HAP-1 (cell line): Measurements from ENCODE around the gene GYS1.

Experiments used
- DNase-seq, 2 experiments: peaks; one replicate each; pipeline ENCODE4 v3.0.0-alpha.2; 2016 to 2020; ENCODE audit warnings: low spot score in 2 of 2
- H3K27me3 ChIP-seq: fragments of 250-450 bp; sonication (Bioruptor Pico); 2 replicates; pipeline ENCODE4 v1.5.1; 2020; ENCODE audit warnings: low read depth, mild to moderate bottlenecking, moderate library complexity
- H3K36me3 ChIP-seq: fragments of 250-450 bp; sonication (Bioruptor Pico); replicated peaks from 2 replicates; pipeline ENCODE4 v1.5.1; 2020; ENCODE audit warnings: mild to moderate bottlenecking
- H3K4me1 ChIP-seq: fragments of 250-450 bp; sonication (Bioruptor Pico); 2 replicates; pipeline ENCODE4 v1.5.1; 2020; ENCODE audit warnings: mild to moderate bottlenecking
- H3K4me3 ChIP-seq: fragments of 250-450 bp; sonication (Bioruptor Pico); 2 replicates; pipeline ENCODE4 v1.5.1; 2020; ENCODE audit warnings: mild to moderate bottlenecking, moderate library complexity
- H3K9me3 ChIP-seq: fragments of 250-450 bp; sonication (Bioruptor Pico); 2 replicates; pipeline ENCODE4 v1.5.1; 2020; ENCODE audit warnings: mild to moderate bottlenecking, moderate library complexity
- in situ Hi-C: fragments of 300-500 bp; cut with MboI; formaldehyde crosslinking; loops from 3 replicates; pipeline ENCODE4 v1.14.3; 2020; ENCODE audit warnings: low sequenced_read_pairs, inconsistent platforms, mixed read lengths

The GYS1 gene

DNA sequence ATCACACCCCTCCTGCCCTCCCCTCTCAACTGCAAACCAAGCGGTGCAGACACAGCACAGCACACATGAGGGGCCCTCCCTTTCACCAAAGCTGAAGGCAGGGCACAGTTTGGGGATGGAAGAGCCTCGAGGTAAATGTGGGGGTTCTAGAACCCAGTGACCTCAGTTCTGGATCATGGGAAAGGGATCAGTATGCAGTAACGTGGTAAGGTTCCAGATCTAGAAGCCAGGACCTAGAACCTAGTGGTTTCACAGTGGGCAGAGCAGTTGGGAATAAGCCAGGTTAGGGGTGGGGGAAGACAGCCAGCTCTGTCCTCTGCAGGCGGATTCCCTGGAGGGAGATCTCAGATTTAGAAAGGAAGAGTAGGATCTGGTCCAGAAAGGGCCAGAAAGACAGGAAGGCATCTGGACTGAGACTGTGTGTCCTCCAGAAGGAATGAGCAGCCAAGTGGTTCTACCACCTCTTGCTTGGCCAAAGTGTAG, 24.9 kb downstream of the GYS1 start:
- no peak for DNase-seq
- in situ Hi-C loops = loop anchor here (10.0 kb wide), 1 partner anchor 323 kb away; the partner anchor contains the start of gene CA11
- Histone ChIP-seq H3K36me3 (peaks cover 64% of the 10 kb centered on the region), H3K4me3 (no peak overlapping the region), H3K27me3 (no peaks in the 10 kb centered on the region), H3K4me1 (peaks cover 16% of the 10 kb centered on the region), H3K9me3 (no peaks in the 10 kb centered on the region)

DNA sequence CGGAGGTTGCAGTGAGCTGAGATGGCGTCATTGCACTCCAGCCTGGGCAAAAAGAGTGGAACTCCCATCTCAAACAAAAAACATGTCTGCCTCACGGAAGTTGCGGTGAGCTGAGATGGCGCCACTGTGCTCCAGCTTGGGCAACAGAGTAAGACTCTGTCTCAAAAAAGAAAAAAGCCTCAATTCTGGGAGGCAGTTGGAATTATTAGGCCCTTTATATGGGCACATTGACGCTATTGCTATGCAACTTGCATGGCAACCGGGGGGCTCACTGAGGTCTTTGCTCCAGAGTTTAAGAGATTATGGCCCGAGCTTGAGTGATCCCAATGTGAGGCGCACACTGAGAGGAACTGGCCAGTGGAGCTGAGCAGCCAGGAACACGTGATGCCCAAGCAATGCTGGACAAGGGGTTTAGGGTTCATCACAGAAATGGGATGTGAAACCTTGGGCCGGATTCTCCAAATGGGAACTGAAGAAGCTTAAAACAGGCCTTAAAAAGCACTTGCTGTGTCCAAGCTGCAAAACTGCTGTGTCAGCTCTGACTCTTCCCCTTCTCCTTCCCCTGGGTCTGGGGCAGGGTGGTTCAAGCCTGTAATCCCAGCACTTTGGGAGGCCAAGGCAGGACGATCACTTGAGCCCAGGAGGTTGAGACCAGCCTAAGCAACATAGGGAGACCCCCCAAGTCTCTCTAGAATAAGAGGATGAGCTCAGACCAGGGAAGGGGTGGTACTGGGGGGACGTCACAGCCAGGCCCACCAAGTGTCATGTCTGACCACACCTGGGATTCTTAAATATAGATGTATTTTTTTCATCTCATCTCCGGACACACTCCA, 25.5 kb downstream of the GYS1 start:
- Histone ChIP-seq H3K9me3 (no peaks in the 10 kb centered on the region), H3K4me1 (peaks cover 16% of the 10 kb centered on the region), H3K4me3 (no peak overlapping the region), H3K27me3 (no peaks in the 10 kb centered on the region), H3K36me3 (peaks cover 59% of the 10 kb centered on the region)
- in situ Hi-C loops = loop anchor here (10.0 kb wide), 1 partner anchor 323 kb away; the partner anchor contains the start of gene CA11
- DNase-seq = no peak

DNA sequence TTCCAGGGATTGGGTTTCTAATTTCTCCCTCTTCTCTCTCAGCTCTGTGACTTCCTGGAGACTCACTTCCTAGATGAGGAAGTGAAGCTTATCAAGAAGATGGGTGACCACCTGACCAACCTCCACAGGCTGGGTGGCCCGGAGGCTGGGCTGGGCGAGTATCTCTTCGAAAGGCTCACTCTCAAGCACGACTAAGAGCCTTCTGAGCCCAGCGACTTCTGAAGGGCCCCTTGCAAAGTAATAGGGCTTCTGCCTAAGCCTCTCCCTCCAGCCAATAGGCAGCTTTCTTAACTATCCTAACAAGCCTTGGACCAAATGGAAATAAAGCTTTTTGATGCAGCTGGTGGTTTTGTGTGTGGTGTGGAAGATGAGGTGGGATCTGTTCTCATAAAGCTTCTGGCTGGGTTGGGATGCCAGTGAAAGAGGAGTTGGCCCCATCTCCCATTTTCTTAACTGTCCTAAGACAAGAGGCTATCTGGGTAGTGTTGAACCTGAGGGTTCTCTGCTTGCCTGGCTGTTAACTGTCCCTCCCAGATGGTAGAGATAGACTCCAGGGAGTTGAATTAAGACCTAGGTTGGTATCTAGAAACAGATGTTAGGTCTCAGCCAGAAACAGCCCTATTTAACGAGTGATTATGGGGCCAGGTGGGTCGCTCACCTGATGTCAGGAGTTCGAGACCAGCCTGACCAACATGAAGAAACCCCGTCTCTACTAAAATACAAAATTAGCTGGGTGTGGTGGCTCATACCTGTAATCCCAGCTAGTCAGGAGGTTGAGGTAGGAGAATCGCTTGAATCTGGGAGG, 26.4 kb downstream of the GYS1 start:
- Histone ChIP-seq H3K36me3 (peaks cover 57% of the 10 kb centered on the region), H3K4me3 (peak overlapping the region; percentile 91), H3K4me1 (peaks cover 16% of the 10 kb centered on the region), H3K27me3 (no peaks in the 10 kb centered on the region), H3K9me3 (no peaks in the 10 kb centered on the region)
- in situ Hi-C loops = loop anchor here (10.0 kb wide), 1 partner anchor 322 kb away; the partner anchor contains the start of gene CA11
- no peak for DNase-seq

DNA sequence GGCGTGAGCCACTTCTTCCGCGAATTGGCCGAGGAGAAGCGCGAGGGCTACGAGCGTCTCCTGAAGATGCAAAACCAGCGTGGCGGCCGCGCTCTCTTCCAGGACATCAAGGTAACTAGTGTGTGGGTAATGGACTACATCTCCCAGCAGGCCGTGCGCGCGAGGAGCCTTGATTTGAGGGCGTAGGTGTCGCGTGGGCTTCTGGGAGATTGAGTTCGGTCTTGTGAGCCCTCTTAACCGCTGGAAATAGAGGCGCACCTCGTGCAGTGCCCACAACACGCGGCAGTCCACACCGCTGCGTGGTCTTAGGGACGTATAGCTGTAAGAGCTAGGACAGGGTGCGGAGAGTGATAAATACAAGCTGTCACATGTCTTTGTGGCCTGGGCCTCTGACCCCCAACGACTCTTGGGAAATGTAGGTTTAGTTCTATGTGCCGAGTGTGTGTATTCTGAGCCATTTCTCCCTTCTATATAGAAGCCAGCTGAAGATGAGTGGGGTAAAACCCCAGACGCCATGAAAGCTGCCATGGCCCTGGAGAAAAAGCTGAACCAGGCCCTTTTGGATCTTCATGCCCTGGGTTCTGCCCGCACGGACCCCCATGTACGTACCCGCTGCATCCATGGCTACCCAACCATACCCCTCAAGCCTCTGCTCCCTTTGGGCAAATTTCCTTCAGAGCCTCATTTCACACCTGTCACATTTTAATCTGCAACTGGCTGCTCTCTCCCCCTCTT, 27.1 kb downstream of the GYS1 start:
- Histone ChIP-seq H3K27me3 (no peaks in the 10 kb centered on the region), H3K9me3 (no peaks in the 10 kb centered on the region), H3K36me3 (peaks cover 55% of the 10 kb centered on the region), H3K4me3 (peak overlapping the region; percentile 91), H3K4me1 (peaks cover 16% of the 10 kb centered on the region)
- in situ Hi-C loops = loop anchor here (10.0 kb wide), 1 partner anchor 321 kb away; the partner anchor contains the start of gene CA11
- DNase-seq = peak; percentile 84 to 93

DNA sequence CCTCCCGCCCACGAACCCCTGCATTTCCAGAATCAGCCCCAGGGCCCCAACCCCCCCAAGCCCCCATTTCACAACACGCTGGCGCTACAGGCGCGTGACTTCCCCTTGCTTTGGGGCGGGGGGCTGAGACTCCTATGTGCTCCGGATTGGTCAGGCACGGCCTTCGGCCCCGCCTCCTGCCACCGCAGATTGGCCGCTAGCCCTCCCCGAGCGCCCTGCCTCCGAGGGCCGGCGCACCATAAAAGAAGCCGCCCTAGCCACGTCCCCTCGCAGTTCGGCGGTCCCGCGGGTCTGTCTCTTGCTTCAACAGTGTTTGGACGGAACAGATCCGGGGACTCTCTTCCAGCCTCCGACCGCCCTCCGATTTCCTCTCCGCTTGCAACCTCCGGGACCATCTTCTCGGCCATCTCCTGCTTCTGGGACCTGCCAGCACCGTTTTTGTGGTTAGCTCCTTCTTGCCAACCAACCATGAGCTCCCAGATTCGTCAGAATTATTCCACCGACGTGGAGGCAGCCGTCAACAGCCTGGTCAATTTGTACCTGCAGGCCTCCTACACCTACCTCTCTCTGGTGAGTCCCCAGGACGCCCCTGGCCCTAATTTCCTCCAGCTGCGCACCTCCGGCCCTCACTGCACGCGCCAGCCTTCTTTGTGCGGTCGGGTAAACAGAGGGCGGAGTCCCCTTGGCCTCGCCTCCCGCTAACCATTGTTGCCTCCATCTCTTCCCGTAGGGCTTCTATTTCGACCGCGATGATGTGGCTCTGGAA, 27.9 kb downstream of the GYS1 start, which contains the start of gene FTL:
Gene FTL (plus strand): TSS at position 270 of the 766 bp plus-strand sequence. CDS start 199 bp downstream, at position 469.
- DNase-seq = peak; percentile 94 to 96
- no peaks in the 10 kb centered on the region for H3K27me3 ChIP-seq
- no peaks in the 10 kb centered on the region for H3K9me3 ChIP-seq
- in situ Hi-C loops = loop anchor here (10.0 kb wide), 1 partner anchor 320 kb away; the partner anchor contains the start of gene CA11
- peaks cover 47% of the 10 kb centered on the region for H3K36me3 ChIP-seq
- peaks cover 16% of the 10 kb centered on the region for H3K4me1 ChIP-seq
- peak within 1 kb of the TSS; percentile 91 for H3K4me3 ChIP-seq

DNA sequence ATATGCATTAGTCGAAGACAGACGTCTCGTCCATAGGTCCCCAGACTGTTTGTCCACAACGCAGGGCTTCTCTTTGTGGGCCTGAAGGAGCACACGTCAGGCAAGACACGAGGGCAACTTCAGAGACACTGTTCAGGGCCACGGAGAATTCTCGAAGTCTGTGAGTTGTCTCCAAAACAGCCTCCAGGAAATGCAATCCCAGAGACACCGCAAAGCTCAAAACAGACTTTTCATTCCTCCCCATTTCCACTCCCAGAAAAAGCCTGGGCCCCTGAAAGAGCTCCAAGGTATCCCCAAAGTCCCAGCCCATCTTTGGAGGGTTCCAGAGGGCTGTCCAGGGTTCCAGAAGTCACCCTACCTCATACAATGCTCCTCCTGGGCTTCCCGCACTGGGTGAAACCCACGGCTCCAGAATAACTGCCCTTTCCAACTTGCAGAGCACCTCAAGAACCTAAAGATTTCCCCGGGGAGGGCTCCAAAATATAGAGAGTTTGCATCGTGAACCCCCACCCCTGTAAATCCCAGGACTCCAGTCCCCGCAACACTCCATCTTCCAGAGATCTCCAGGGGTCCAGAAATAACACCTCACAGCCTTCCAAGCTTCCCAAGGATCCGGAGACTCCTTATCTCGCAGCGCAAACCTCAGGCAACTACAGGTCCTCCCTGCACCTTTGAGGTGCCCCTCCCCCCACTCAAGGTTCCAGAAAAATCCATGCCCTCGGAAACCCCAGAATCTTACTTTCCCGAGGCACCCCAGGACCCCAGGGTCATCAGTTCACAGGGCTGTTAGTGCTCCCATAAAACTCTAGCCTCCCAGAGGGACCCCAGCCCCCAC, 28.7 kb downstream of the GYS1 start:
- DNase-seq = no peak
- H3K36me3 ChIP-seq = peaks cover 39% of the 10 kb centered on the region
- H3K27me3 ChIP-seq = no peaks in the 10 kb centered on the region
- H3K9me3 ChIP-seq = no peaks in the 10 kb centered on the region
- H3K4me1 ChIP-seq = peaks cover 16% of the 10 kb centered on the region
- peak overlapping the region; percentile 91 for H3K4me3 ChIP-seq
- in situ Hi-C loops = loop anchor here (10.0 kb wide), 1 partner anchor 320 kb away; the partner anchor contains the start of gene CA11

DNA sequence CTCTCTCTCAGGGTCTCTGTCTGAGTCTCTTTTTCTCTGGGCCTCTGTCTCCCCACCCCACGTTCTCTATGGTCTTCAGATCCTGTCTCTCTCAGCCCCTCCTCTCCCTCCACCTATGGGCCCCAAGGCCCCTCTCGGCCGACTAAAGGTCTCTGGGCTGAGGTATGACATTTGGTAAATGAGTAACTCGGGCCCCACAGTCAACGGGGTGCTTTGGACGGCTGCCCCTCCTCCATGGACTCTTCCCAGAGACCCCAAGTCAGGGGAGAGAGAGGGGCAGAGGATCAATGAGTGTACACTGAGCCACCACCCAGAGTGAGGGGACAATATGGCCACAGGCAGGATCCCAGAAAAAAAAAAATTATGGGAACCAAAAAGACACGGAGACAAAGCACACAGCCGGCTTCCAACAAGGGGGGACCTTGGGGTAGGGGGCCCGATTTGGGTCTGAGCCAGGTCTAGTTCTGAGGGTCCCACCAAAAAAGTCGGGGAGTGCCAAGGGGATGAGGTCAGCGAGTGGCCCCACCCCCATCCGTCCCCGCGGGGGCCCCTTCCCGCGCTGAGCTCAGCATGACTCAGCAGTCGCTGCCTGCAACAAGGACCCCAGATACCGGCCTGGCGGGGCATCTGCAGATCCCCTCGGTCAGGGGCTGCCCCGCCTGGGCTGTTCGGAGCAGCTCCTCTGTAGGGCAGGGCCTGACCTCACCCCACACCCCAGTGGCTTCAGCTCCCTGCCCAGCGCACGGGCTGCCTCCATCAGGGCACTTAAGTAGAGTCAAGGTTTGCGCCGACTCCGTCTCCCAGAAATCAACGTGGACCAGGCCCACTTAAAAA, 29.5 kb downstream of the GYS1 start:
- H3K36me3 ChIP-seq = peaks cover 31% of the 10 kb centered on the region
- H3K27me3 ChIP-seq = no peaks in the 10 kb centered on the region
- DNase-seq = peak in 1 of 2 experiments; percentile 53
- H3K4me3 ChIP-seq = no peak overlapping the region
- no peaks in the 10 kb centered on the region for H3K9me3 ChIP-seq
- H3K4me1 ChIP-seq = peaks cover 16% of the 10 kb centered on the region
- in situ Hi-C loops = loop anchor here (10.0 kb wide), 1 partner anchor 319 kb away; the partner anchor contains the start of gene CA11

DNA sequence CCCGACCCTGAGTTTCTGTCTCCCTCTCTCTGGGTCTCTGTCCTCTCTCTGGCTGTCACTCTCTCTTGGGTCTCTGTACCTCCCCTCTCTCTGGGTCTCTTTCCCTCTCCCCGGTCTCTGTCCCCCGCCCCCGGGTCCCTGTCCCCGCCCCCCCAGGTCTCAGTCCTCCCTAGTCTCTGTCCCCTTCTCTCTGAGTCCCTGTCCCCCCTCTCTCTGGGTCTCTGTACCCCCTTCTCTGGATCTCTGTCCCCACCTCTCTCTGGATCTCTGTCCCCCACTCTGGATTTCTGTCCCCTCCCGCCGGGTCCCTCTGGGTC, 30.3 kb downstream of the GYS1 start:
- H3K4me1 ChIP-seq = peaks cover 16% of the 10 kb centered on the region
- H3K4me3 ChIP-seq = no peak overlapping the region
- peaks cover 23% of the 10 kb centered on the region for H3K36me3 ChIP-seq
- H3K27me3 ChIP-seq = no peaks in the 10 kb centered on the region
- H3K9me3 ChIP-seq = no peaks in the 10 kb centered on the region
- DNase-seq = no peak
- in situ Hi-C loops = loop anchor here (10.0 kb wide), 1 partner anchor 318 kb away; the partner anchor contains the start of gene CA11

DNA sequence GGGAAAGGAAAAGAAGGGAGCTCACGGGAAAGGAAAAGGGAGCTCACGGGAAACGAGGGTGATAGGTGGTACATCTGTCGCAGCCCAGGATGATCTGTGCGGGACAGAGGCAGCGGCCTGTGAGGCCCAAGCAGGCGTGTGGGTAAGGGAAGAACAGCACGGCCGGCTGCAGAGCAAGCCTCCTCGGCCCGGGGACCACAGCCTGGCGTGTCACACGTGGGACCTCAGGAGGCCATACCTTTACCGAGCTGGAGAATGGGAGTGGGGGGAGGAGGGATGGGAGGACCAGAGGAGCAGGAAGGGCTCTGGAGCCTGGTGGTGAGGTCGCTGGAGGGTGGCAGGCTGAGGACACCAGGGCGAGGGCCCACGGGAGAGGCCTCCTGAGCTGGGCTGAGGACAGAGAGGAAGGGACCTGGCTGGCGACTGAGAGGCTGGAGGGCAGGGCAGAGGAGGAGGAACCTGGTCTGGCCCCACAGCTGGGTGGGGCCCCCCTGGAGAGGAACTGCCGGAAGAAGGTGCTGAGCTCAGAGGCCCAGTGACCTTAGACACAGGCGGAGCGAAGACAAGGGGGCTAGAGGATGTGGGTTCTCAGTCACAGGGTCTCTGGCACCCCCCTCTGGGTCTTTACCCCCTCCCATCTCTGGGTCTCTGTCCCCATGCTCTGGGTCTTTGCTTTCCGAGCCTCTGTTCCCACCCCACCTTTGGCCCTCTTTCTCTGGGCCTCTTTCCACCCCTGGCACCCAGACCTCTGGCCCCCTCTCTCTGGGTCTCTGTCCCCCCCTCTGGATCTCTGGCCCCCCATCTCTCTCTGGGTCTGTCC, 30.9 kb downstream of the GYS1 start:
- H3K36me3 ChIP-seq = peaks cover 20% of the 10 kb centered on the region
- H3K4me1 ChIP-seq = peaks cover 16% of the 10 kb centered on the region
- in situ Hi-C loops = loop anchor here (10.0 kb wide), 1 partner anchor 317 kb away; the partner anchor contains the start of gene CA11
- DNase-seq = peak in 1 of 2 experiments; percentile 37
- H3K4me3 ChIP-seq = no peak overlapping the region
- H3K9me3 ChIP-seq = no peaks in the 10 kb centered on the region
- H3K27me3 ChIP-seq = no peaks in the 10 kb centered on the region

DNA sequence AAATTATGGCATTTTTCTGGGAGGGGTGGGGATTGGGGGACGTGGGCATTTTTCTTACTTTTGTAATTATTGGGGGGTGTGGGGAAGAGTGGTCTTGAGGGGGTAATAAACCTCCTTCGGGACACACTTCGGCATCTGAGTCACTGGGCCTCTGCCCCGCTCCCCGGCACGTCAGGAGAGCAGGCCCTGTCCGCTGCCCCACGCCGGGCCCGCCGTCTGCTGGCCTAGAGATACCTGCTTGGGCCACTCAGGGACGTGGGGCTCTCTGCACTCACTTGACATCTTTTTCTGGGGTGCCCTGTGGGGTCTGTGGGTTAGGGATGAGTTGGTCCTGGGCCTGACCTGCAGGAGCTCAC, 31.5 kb downstream of the GYS1 start:
- in situ Hi-C loops = loop anchor here (10.0 kb wide), 1 partner anchor 317 kb away; the partner anchor contains the start of gene CA11
- Histone ChIP-seq H3K9me3 (no peaks in the 10 kb centered on the region), H3K4me3 (no peak overlapping the region), H3K36me3 (peaks cover 15% of the 10 kb centered on the region), H3K4me1 (peaks cover 16% of the 10 kb centered on the region), H3K27me3 (no peaks in the 10 kb centered on the region)
- no peak for DNase-seq
